Measurements from ENCODE around the gene TTYH2. TPM values are rescaled to one million over a fixed set of nuclear protein-coding genes. Genes with fewer than 3 reads are reported as not detected.
A peak's percentile ranks its signal among the peaks of the same experiment; 100 is the strongest.

The TTYH2 gene
- total RNA-seq, 1 experiment from 2014 or later = 0.12 TPM

GRCh38 chr17:74252211-74252610, 38.8 kb downstream of the TTYH2 start:
- no peak for DNase-seq (ENCODE audit: unreplicated experiment)
- ChIA-PET POLR2A (no interaction called here), CTCF (interaction anchor here (0.6 kb wide), 1 partner anchor 1516 kb away, joined by 4 read pairs; no protein-coding TSS in a partner anchor)
- no peak overlapping the region for H3K27ac Mint-ChIP-seq (ENCODE audit: low read depth, unreplicated experiment)
- no peak for TF ChIP-seq CTCF (IDR thresholded peaks at IDR 0.05; ENCODE audit: unreplicated experiment)
- no peak overlapping the region for H3K4me3 Mint-ChIP-seq (ENCODE audit: unreplicated experiment)
- no peaks in the 10 kb centered on the region for H3K9me3 Mint-ChIP-seq (ENCODE audit: unreplicated experiment)
- no TSS peak for BruUV-seq (replicated peaks)
- no peaks in the 10 kb centered on the region for H3K4me1 Mint-ChIP-seq (ENCODE audit: insufficient read depth, unreplicated experiment)
- no peaks in the 10 kb centered on the region for H3K36me3 Mint-ChIP-seq (ENCODE audit: insufficient read depth, unreplicated experiment)
- peaks cover 37% of the 10 kb centered on the region for H3K27me3 Mint-ChIP-seq (ENCODE audit: insufficient read depth, unreplicated experiment)
- intact Hi-C loops (cut with micrococcal nuclease) = no loop called here

- ChIA-PET POLR2A (no interaction called here), CTCF (interaction anchor here (0.6 kb wide), 1 partner anchor 539 kb away, joined by 3 read pairs; no protein-coding TSS in a partner anchor)
- Mint-ChIP-seq H3K9me3 (ENCODE audit: unreplicated experiment) (no peaks in the 10 kb centered on the region), H3K27me3 (ENCODE audit: insufficient read depth, unreplicated experiment) (peaks cover 37% of the 10 kb centered on the region), H3K36me3 (ENCODE audit: insufficient read depth, unreplicated experiment) (no peaks in the 10 kb centered on the region), H3K4me3 (ENCODE audit: unreplicated experiment) (no peak overlapping the region), H3K4me1 (ENCODE audit: insufficient read depth, unreplicated experiment) (no peaks in the 10 kb centered on the region), H3K27ac (ENCODE audit: low read depth, unreplicated experiment) (no peak overlapping the region)
- no peak for DNase-seq (ENCODE audit: unreplicated experiment)
- BruUV-seq (replicated peaks) = no TSS peak
- intact Hi-C loops (cut with micrococcal nuclease) = no loop called here
- TF ChIP-seq CTCF (IDR thresholded peaks at IDR 0.05; ENCODE audit: unreplicated experiment) = no peak
Observed at GRCh38 chr17:74253036-74253435, 39.7 kb downstream of the TTYH2 start.

GRCh38 chr17:74257311-74257710, 43.9 kb downstream of the TTYH2 start:
- CTCF ChIA-PET = interaction anchor here (0.5 kb wide), 1 partner anchor 212 kb away, joined by 3 read pairs; no protein-coding TSS in a partner anchor
- BruUV-seq (replicated peaks) = no TSS peak
- Mint-ChIP-seq H3K27ac (ENCODE audit: low read depth, unreplicated experiment) (no peak overlapping the region), H3K36me3 (ENCODE audit: insufficient read depth, unreplicated experiment) (no peaks in the 10 kb centered on the region), H3K4me3 (ENCODE audit: unreplicated experiment) (no peak overlapping the region), H3K4me1 (ENCODE audit: insufficient read depth, unreplicated experiment) (no peaks in the 10 kb centered on the region), H3K9me3 (ENCODE audit: unreplicated experiment) (no peaks in the 10 kb centered on the region), H3K27me3 (ENCODE audit: insufficient read depth, unreplicated experiment) (peaks cover 17% of the 10 kb centered on the region)
- POLR2A ChIA-PET = interaction anchor here (1.0 kb wide), 1 partner anchor 20 kb away, joined by 4 read pairs; no protein-coding TSS in a partner anchor
- DNase-seq (ENCODE audit: unreplicated experiment) = no peak
- no peak for TF ChIP-seq CTCF (IDR thresholded peaks at IDR 0.05; ENCODE audit: unreplicated experiment)
- intact Hi-C loops (cut with micrococcal nuclease) = no loop called here

- H3K36me3 Mint-ChIP-seq (ENCODE audit: insufficient read depth, unreplicated experiment) = no peaks in the 10 kb centered on the region
- intact Hi-C loops (cut with micrococcal nuclease) = no loop called here
Observed at GRCh38 chr17:74259667-74260524, 46.5 kb downstream of the TTYH2 start.

More at GRCh38 chr17:74259667-74260524, 46.5 kb downstream of the TTYH2 start:
- Mint-ChIP-seq H3K9me3 (ENCODE audit: unreplicated experiment) (no peaks in the 10 kb centered on the region), H3K27me3 (ENCODE audit: insufficient read depth, unreplicated experiment) (no peaks in the 10 kb centered on the region), H3K4me1 (ENCODE audit: insufficient read depth, unreplicated experiment) (no peaks in the 10 kb centered on the region), H3K4me3 (ENCODE audit: unreplicated experiment) (no peak overlapping the region), H3K27ac (ENCODE audit: low read depth, unreplicated experiment) (no peak overlapping the region)
- ChIA-PET POLR2A (no interaction called here), CTCF (interaction anchor here (0.6 to 1.8 kb wide), 6 partner anchors 11 to 101 kb away, joined by 3 to 5 read pairs (median 4); partner anchors contain the start of genes RPL38 and TTYH2)
- BruUV-seq (replicated peaks) = no TSS peak
- peak; percentile 23 for DNase-seq (ENCODE audit: unreplicated experiment)
- TF ChIP-seq CTCF (IDR thresholded peaks at IDR 0.05; ENCODE audit: unreplicated experiment) = no peak
